ENCODE results near the gene SMG6.

The SMG6 gene

GRCh38 chr17:2157081-2157480 is 146.5 kb downstream of the SMG6 start:
- H3K27ac ChIP-seq = no peak overlapping the region
- TF ChIP-seq CTCF (conservative IDR thresholded peaks at IDR 0.05) = no peak

- no peak overlapping the region for H3K27ac ChIP-seq
- TF ChIP-seq CTCF (conservative IDR thresholded peaks at IDR 0.05) = no peak
These were observed 146.9 kb downstream of the SMG6 start for GRCh38 chr17:2156666-2157065.

- no peak for TF ChIP-seq CTCF (conservative IDR thresholded peaks at IDR 0.05)
- no peak overlapping the region for H3K27ac ChIP-seq
These were observed 148.0 kb downstream of the SMG6 start for GRCh38 chr17:2155573-2155972.

GRCh38 chr17:2151358-2152033 is 152.1 kb downstream of the SMG6 start:
- TF ChIP-seq CTCF (conservative IDR thresholded peaks at IDR 0.05) = no peak

GRCh38 chr17:2150806-2151205 is 152.8 kb downstream of the SMG6 start:
- no peak overlapping the region for H3K27ac ChIP-seq
- no peak for TF ChIP-seq CTCF (conservative IDR thresholded peaks at IDR 0.05)

More at GRCh38 chr17:2151358-2152033, 152.1 kb downstream of the SMG6 start:
- no peak overlapping the region for H3K27ac ChIP-seq

GRCh38 chr17:2149934-2150333 is 153.7 kb downstream of the SMG6 start:
- no peak for TF ChIP-seq CTCF (conservative IDR thresholded peaks at IDR 0.05)

GRCh38 chr17:2146132-2146871 is 157.3 kb downstream of the SMG6 start:
- no peak for TF ChIP-seq CTCF (conservative IDR thresholded peaks at IDR 0.05)
- no peak overlapping the region for H3K27ac ChIP-seq

More at GRCh38 chr17:2149934-2150333, 153.7 kb downstream of the SMG6 start:
- H3K27ac ChIP-seq = no peak overlapping the region
